ENCODE data around the gene PDHA1. TPM values are rescaled to one million over a fixed set of nuclear protein-coding genes. Genes with fewer than 3 reads are reported as not detected.

PDHA1 gene
- total RNA-seq (100 to 1,000 TPM in 1 of 2 donors, 10 to 100 TPM in 1; 98.9 to 125 TPM), polyA plus RNA-seq (100 to 1,000 TPM in 1 of 2 donors, 10 to 100 TPM in 1; 93.7 to 116 TPM)
- long read RNA-seq, donor 1, transcript PDHA1-211 (4 exons, 611 nt): minor isoform, 6 of 76 reads
- long read RNA-seq, donor 1, transcript PDHA1-206 (11 exons, 3,310 nt): major isoform, 25 of 76 reads
- long read RNA-seq, donor 1, transcript PDHA1-202 (4 exons, 709 nt): minor isoform, 6 of 76 reads
- long read RNA-seq, donor 1, partial matches to known transcripts: 32 of 76 reads
- long read RNA-seq, donor 1, other reads (novel, unspliced or antisense): 0 of 76 reads
- long read RNA-seq, donor 2, transcript PDHA1-206 (11 exons, 3,310 nt): major isoform, 5 of 33 reads
- long read RNA-seq, donor 2, transcript PDHA1-211 (4 exons, 611 nt): major isoform, 5 of 33 reads
- long read RNA-seq, donor 2, partial matches to known transcripts: 18 of 33 reads
- long read RNA-seq, donor 2, other reads (novel, unspliced or antisense): 0 of 33 reads
- long read RNA-seq, donor 3, transcript PDHA1-206 (11 exons, 3,310 nt): major isoform, 10 of 48 reads
- long read RNA-seq, donor 3, transcript PDHA1-211 (4 exons, 611 nt): minor isoform, 6 of 48 reads
- long read RNA-seq, donor 3, partial matches to known transcripts: 22 of 48 reads
- long read RNA-seq, donor 3, other reads (novel, unspliced or antisense): 0 of 48 reads
- long read RNA-seq, donor 4, transcript PDHA1-206 (11 exons, 3,310 nt): major isoform, 5 of 44 reads
- long read RNA-seq, donor 4, partial matches to known transcripts: 31 of 44 reads
- long read RNA-seq, donor 4, other reads (novel, unspliced or antisense): 0 of 44 reads
- long read RNA-seq, donor 5, transcript PDHA1-206 (11 exons, 3,310 nt): major isoform, 25 of 90 reads
- long read RNA-seq, donor 5, transcript PDHA1-211 (4 exons, 611 nt): minor isoform, 6 of 90 reads
- long read RNA-seq, donor 5, partial matches to known transcripts: 47 of 90 reads
- long read RNA-seq, donor 5, other reads (novel, unspliced or antisense): 0 of 90 reads

DNA sequence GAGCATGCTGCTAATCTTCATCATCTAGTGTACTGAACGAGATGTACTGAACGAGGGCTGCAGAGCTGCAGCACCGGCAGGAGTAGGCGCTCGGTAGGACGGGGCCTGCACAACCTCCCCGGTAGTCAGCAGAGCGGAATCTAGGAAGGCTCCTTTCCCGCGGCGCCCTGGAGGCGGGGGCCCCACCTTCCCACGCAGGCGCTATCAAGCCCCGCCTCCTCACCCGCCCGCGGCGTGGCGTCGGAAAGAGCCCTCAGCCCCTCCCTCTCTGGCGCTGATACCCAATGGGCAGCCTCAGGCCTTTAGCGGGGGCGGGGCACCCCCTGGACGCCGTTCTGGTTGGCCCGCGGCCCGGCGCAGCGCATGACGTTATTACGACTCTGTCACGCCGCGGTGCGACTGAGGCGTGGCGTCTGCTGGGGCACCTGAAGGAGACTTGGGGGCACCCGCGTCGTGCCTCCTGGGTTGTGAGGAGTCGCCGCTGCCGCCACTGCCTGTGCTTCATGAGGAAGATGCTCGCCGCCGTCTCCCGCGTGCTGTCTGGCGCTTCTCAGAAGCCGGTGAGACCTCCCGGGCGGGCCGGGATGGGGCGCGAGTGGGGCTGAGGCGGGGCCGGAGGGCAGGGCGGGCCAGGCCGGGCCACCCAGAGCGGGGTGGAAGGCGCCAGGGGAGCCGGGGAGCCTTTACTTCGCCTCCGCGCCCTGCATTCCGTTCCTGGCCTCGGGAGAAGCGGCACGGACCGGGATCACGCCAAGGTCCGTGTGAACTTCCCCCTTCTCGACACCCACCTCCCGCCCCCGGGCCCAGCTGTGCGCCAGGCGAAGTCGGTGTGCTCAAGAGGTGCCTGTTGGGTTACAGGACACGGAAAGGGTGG lies at the start of gene PDHA1:
TSS of gene PDHA1 (plus strand) at position 393 of the 874 bp plus-strand sequence. CDS start at position 504, 111 bp downstream.
- H3K36me3 ChIP-seq (ENCODE audit: control insufficient read depth in 4 of 4, insufficient read depth in 4 of 4, low read length in 4 of 4): peaks cover 0 to 1% (median 0%) of the 10 kb centered on the region in 4 donors
- H3K9me3 ChIP-seq (ENCODE audit: control insufficient read depth in 4 of 4, insufficient read depth in 3 of 4, low read length in 3 of 4): no peaks in the 10 kb centered on the region
- WGBS, 2 donors: 0 to 30% methylated on average over 9 to 81 of the region's 81 CpGs
- peak; percentile 95 for ATAC-seq (ENCODE audit: insufficient read depth, low FRiP score)
- peaks cover 0 to 13% (median 3%) of the 10 kb centered on the region in 5 donors for H3K4me1 ChIP-seq (ENCODE audit: control insufficient read depth in 5 of 5, insufficient read depth in 5 of 5, low read length in 5 of 5)
- H3K4me3 ChIP-seq: peak within 1 kb of the TSS; percentile 58
- TF ChIP-seq, protein P1, sequence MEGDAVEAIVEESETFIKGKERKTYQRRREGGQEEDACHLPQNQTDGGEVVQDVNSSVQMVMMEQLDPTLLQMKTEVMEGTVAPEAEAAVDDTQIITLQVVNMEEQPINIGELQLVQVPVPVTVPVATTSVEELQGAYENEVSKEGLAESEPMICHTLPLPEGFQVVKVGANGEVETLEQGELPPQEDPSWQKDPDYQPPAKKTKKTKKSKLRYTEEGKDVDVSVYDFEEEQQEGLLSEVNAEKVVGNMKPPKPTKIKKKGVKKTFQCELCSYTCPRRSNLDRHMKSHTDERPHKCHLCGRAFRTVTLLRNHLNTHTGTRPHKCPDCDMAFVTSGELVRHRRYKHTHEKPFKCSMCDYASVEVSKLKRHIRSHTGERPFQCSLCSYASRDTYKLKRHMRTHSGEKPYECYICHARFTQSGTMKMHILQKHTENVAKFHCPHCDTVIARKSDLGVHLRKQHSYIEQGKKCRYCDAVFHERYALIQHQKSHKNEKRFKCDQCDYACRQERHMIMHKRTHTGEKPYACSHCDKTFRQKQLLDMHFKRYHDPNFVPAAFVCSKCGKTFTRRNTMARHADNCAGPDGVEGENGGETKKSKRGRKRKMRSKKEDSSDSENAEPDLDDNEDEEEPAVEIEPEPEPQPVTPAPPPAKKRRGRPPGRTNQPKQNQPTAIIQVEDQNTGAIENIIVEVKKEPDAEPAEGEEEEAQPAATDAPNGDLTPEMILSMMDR (IDR thresholded peaks at IDR 0.05; ENCODE audit: control extremely low read depth, extremely low read depth): no peak
- DNase-seq: peak; percentile 95 to 96 (median 95)
- H3K27me3 ChIP-seq (ENCODE audit: control insufficient read depth in 3 of 3, insufficient read depth in 3 of 3, low read length in 2 of 3): peaks cover 0 to 3% (median 0%) of the 10 kb centered on the region in 3 donors
- H3K27ac ChIP-seq (ENCODE audit: low read depth in 1 of 2, low read length in 1 of 2): peak within 1 kb of the TSS; percentile 79 to 95
- peak within 1 kb of the TSS; percentile 77 to 79 for H3K9ac ChIP-seq (ENCODE audit: insufficient read depth in 1 of 2, low read length in 2 of 2)

DNA sequence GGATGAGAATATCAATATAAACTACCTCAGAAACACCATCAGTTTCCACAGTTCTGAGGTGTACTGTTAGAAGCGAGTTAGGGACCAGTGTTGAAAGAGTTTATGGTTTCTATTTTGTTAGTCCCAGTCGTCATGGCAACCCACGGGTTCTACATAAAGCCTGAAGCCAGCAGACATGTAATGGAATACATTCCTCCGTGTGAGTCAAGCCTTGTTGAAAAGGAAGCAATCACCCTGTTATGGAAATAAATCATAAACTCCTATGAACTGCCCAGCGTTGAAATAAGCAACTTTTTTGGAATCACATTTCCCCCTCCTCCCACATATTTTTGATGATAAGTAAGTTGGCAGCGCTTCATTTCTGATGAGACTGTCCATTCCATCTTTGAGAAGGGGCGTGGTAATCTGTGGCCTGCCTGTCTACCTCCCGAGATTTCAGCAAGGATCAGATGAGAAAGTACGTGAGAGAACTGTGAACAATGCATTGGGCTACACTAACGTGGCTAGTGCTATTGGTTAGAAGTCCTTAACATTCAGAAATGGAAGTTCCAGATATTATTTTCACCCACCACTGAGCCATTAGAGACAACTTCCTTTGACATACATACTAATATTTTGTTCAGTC lies 40.4 kb upstream of the PDHA1 start:
- no peaks in the 10 kb centered on the region for H3K4me1 ChIP-seq (ENCODE audit: control insufficient read depth in 5 of 5, insufficient read depth in 5 of 5, low read length in 5 of 5)
- H3K4me3 ChIP-seq: no peak overlapping the region
- H3K27ac ChIP-seq (ENCODE audit: low read depth in 1 of 2, low read length in 1 of 2): no peak overlapping the region
- H3K36me3 ChIP-seq (ENCODE audit: control insufficient read depth in 4 of 4, insufficient read depth in 4 of 4, low read length in 4 of 4): no peaks in the 10 kb centered on the region
- no peak overlapping the region for H3K9ac ChIP-seq (ENCODE audit: insufficient read depth in 1 of 2, low read length in 2 of 2)
- H3K27me3 ChIP-seq (ENCODE audit: control insufficient read depth in 3 of 3, insufficient read depth in 3 of 3, low read length in 2 of 3): peaks cover 2 to 6% (median 4%) of the 10 kb centered on the region in 3 donors
- 62 to 75% methylated on average over 10 of the region's 10 CpGs for WGBS, 2 donors
- TF ChIP-seq, protein P1 (IDR thresholded peaks at IDR 0.05; ENCODE audit: control extremely low read depth, extremely low read depth): no peak
- DNase-seq (peak in 2 of 3 donors; percentile 40 to 49), ATAC-seq (ENCODE audit: insufficient read depth, low FRiP score) (no peak)
- H3K9me3 ChIP-seq (ENCODE audit: control insufficient read depth in 4 of 4, insufficient read depth in 3 of 4, low read length in 3 of 4): peaks cover 0 to 2% (median 0%) of the 10 kb centered on the region in 4 donors

DNA sequence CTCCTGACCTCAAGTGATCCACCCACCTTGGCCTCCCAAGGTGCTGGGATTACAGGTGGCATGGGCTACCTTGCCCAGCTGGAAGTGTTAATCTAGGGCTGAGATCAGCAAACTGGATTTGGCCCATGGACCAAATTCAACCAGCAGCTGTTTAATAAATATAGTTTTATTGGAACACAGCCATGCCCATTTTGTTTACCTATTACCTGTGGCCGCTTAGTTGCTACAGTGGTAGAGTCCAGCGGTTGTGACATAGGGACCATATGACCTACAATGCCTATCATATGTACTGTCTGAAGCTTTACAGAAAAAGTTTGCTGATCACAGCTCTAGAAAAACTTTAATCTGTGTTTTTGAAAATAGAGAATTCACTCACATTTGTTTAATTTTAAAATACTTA lies 17.2 kb upstream of the PDHA1 start:
- H3K36me3 ChIP-seq (ENCODE audit: control insufficient read depth in 4 of 4, insufficient read depth in 4 of 4, low read length in 4 of 4): no peaks in the 10 kb centered on the region
- ATAC-seq (ENCODE audit: insufficient read depth, low FRiP score) (no peak), DNase-seq (no peak)
- no peak overlapping the region for H3K4me3 ChIP-seq
- H3K27me3 ChIP-seq (ENCODE audit: control insufficient read depth in 3 of 3, insufficient read depth in 3 of 3, low read length in 2 of 3): no peaks in the 10 kb centered on the region
- H3K4me1 ChIP-seq (ENCODE audit: control insufficient read depth in 5 of 5, insufficient read depth in 5 of 5, low read length in 5 of 5): no peaks in the 10 kb centered on the region
- 80 to 93% methylated on average over 2 of the region's 2 CpGs for WGBS, 2 donors
- peaks cover 0 to 3% (median 0%) of the 10 kb centered on the region in 4 donors for H3K9me3 ChIP-seq (ENCODE audit: control insufficient read depth in 4 of 4, insufficient read depth in 3 of 4, low read length in 3 of 4)
- no peak overlapping the region for H3K9ac ChIP-seq (ENCODE audit: insufficient read depth in 1 of 2, low read length in 2 of 2)
- TF ChIP-seq, protein P1 (IDR thresholded peaks at IDR 0.05; ENCODE audit: control extremely low read depth, extremely low read depth): no peak
- H3K27ac ChIP-seq (ENCODE audit: low read depth in 1 of 2, low read length in 1 of 2): no peak overlapping the region
